ENCODE results near the gene RGS7.

DNA sequence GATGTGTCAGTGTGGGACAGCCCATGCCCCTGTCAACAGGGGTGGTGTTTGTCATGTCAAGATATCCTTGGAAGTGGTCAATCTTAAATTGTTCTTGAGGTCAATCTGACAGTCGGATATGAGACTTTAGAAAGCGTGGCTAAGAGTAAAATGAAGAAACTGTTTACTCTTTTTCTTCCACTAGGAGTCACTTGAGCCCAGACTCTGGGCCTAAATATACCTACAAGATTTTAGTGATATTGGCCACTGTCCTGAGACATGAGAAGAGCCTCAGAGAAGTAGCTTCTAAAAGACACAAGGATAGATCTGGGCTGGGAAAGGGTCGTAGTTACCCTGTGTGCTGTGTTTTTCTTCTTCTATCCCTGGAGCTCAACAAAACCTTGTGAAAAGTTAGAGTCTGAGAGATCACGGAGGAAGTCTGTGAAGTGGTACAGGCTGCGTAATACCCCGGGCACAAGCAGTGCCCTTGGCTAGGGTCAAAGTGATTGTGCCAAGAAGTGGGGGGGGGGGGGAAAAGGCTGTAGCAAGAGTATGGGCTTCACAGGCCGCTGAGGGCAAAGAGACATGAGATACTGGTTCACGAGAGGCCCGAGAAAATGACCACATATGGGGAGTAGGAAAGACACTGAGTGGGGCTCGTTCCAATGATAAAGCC lies 389.8 kb downstream of the RGS7 start:
- TF ChIP-seq, protein P1, sequence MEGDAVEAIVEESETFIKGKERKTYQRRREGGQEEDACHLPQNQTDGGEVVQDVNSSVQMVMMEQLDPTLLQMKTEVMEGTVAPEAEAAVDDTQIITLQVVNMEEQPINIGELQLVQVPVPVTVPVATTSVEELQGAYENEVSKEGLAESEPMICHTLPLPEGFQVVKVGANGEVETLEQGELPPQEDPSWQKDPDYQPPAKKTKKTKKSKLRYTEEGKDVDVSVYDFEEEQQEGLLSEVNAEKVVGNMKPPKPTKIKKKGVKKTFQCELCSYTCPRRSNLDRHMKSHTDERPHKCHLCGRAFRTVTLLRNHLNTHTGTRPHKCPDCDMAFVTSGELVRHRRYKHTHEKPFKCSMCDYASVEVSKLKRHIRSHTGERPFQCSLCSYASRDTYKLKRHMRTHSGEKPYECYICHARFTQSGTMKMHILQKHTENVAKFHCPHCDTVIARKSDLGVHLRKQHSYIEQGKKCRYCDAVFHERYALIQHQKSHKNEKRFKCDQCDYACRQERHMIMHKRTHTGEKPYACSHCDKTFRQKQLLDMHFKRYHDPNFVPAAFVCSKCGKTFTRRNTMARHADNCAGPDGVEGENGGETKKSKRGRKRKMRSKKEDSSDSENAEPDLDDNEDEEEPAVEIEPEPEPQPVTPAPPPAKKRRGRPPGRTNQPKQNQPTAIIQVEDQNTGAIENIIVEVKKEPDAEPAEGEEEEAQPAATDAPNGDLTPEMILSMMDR (IDR thresholded peaks at IDR 0.05) = peak in 3 of 6 experiments; percentile 52 to 61 (median 58)
- TF ChIP-seq POLR2A (IDR thresholded peaks at IDR 0.05) = no peak

Measured in Peyer's patch (tissue), 4 donors.